Neuronal stem cell (in vitro differentiated cells): ENCODE results near the gene PELO.
"Not testable (repeated sequence)": the region's sequence is repeated elsewhere in the genome, so short reads cannot be mapped to it uniquely, and the experiment has no call there.

ENCODE experiments used
- DNase-seq: peaks from one replicate; pipeline ENCODE4 v3.0.0-alpha.2; 2013; ENCODE audit warnings: low spot score
- H2AFZ ChIP-seq: one replicate; pipeline ENCODE4 v1.6.1; 2013; ENCODE audit warnings: mild to moderate bottlenecking, low read length, inconsistent platforms
- H2AK5ac ChIP-seq: 2 replicates; pipeline ENCODE4 v1.6.1; 2013; ENCODE audit warnings: low read depth, mild to moderate bottlenecking, inconsistent platforms, low read length, moderate library complexity, mixed read lengths
- H2BK120ac ChIP-seq: 2 replicates; pipeline ENCODE4 v1.6.1; 2013; ENCODE audit warnings: low read depth, mild to moderate bottlenecking, inconsistent platforms, low read length, moderate library complexity, mixed read lengths
- H2BK12ac ChIP-seq: one replicate; pipeline ENCODE4 v1.6.1; 2013; ENCODE audit warnings: low read length, inconsistent platforms
- H2BK15ac ChIP-seq: 2 replicates; pipeline ENCODE4 v1.6.1; 2013; ENCODE audit warnings: mild to moderate bottlenecking, low read length, inconsistent platforms, mixed read lengths
- H2BK5ac ChIP-seq: one replicate; pipeline ENCODE4 v1.6.1; 2013; ENCODE audit warnings: inconsistent platforms, mild to moderate bottlenecking, low read length, moderate library complexity
- H3K14ac ChIP-seq: one replicate; pipeline ENCODE4 v1.6.1; 2013; ENCODE audit warnings: low read length, inconsistent platforms
- H3K18ac ChIP-seq: 2 replicates; pipeline ENCODE4 v1.6.1; 2013; ENCODE audit warnings: low read length, inconsistent platforms
- H3K23ac ChIP-seq: 2 replicates; pipeline ENCODE4 v1.6.1; 2013; ENCODE audit warnings: low read depth, mild to moderate bottlenecking, mixed read lengths, low read length, inconsistent platforms; ENCODE audit not compliant: poor library complexity
- H3K27ac ChIP-seq: replicated peaks from 3 replicates; pipeline ENCODE4 v1.5.1; 2013; ENCODE audit warnings: low read length, inconsistent platforms
- H3K27me3 ChIP-seq, 3 experiments: 2 replicates each; pipeline ENCODE4 v1.6.1; 2013; ENCODE audit warnings: low read length in 3 of 3, mild to moderate bottlenecking in 2 of 3, inconsistent platforms in 1 of 3, low read depth in 1 of 3, mixed read lengths in 1 of 3, moderate library complexity in 1 of 3; ENCODE audit not compliant: control insufficient read depth in 3 of 3, insufficient read depth in 3 of 3
- H3K36me3 ChIP-seq, 2 donors: replicated peaks in 1 of 2; 2 replicates each; pipeline ENCODE4 v1.6.1; 2013; ENCODE audit warnings: low read length in 2 of 2; ENCODE audit not compliant: control insufficient read depth in 2 of 2, insufficient read depth in 2 of 2
- H3K4ac ChIP-seq: 2 replicates; pipeline ENCODE4 v1.6.1; 2013; ENCODE audit warnings: inconsistent platforms, mild to moderate bottlenecking, low read length, moderate library complexity
- H3K4me1 ChIP-seq, 2 donors: 1 replicate in 1 of 2; 2 replicates in 1 of 2; pipeline ENCODE4 v1.6.1; 2013; ENCODE audit warnings: low read length in 2 of 2, low read depth in 1 of 2; ENCODE audit not compliant: control insufficient read depth in 2 of 2, insufficient read depth in 1 of 2
- H3K4me2 ChIP-seq: one replicate; pipeline ENCODE4 v1.6.1; 2013; ENCODE audit warnings: mild to moderate bottlenecking, low read length, inconsistent platforms; ENCODE audit not compliant: insufficient read depth, poor library complexity, severe bottlenecking
- H3K4me3 ChIP-seq, 2 donors: 2 replicates each; pipeline ENCODE4 v1.5.1; 2013; ENCODE audit warnings: low read length in 2 of 2, mild to moderate bottlenecking in 2 of 2, inconsistent platforms in 1 of 2, moderate library complexity in 1 of 2
- H3K79me1 ChIP-seq: one replicate; pipeline ENCODE4 v1.6.1; 2013; ENCODE audit warnings: low read depth, mild to moderate bottlenecking, inconsistent platforms, low read length, moderate library complexity
- H3K9ac ChIP-seq: one replicate; pipeline ENCODE4 v1.6.1; 2013; ENCODE audit warnings: mild to moderate bottlenecking, low read depth, low read length, inconsistent platforms; ENCODE audit not compliant: poor library complexity
- H3K9me3 ChIP-seq, 2 donors: replicated peaks in 1 of 2; 2 replicates each; pipeline versions ENCODE3 to v1.6.1; 2013; ENCODE audit warnings: low read length in 2 of 2, mild to moderate bottlenecking in 2 of 2, inconsistent platforms in 1 of 2, low read depth in 1 of 2, mixed read lengths in 1 of 2, moderate library complexity in 1 of 2; ENCODE audit not compliant: control insufficient read depth in 2 of 2, insufficient read depth in 1 of 2
- H4K8ac ChIP-seq: one replicate; pipeline ENCODE4 v1.6.1; 2013; ENCODE audit warnings: low read depth, mild to moderate bottlenecking, inconsistent platforms, low read length, moderate library complexity
- H4K91ac ChIP-seq: one replicate; pipeline ENCODE4 v1.6.1; 2013; ENCODE audit warnings: low read length, low read depth, mild to moderate bottlenecking, inconsistent platforms; ENCODE audit not compliant: poor library complexity
- WGBS, 2 donors: extraction: QIAGEN DNeasy Blood & Tissue Kit; methylation state at CpG; one replicate each; pipeline ENCODE4 v1.1.7; 2013; ENCODE audit warnings: missing lambda C conversion rate in 2 of 2, mixed read lengths in 1 of 2; ENCODE audit not compliant: insufficient read length in 2 of 2, insufficient replicate concordance in 1 of 2; ENCODE audit errors: extremely low coverage in 2 of 2; 5-methylcytosine and 5-hydroxymethylcytosine counted together

Gene PELO

DNA sequence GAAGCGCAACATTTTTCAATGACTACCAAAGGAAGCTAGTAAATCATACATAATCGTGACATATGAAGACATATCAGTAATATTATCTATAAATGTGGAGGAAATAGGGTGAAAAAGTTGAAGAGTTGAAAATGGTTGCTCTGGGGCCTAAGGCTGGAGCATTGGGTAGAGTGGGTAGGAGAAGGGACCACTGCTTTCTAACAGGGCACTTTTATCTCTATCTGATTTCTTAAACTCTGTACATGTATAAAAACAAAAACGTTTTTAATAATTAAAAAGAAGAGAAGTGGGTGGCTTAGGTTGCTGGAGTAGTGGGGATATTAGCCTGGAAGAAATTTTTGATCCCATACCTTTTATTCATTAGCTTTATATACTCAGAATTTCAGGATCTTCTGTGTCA is 44.2 kb upstream of the PELO start:
- Histone ChIP-seq H2BK120ac (no peak overlapping the region), H3K14ac (no peak overlapping the region), H3K9me3 (no peaks in the 10 kb centered on the region), H3K4me2 (no peak overlapping the region), H2BK15ac (no peak overlapping the region), H3K4me3 (no peak overlapping the region), H3K79me1 (no peaks in the 10 kb centered on the region), H2AK5ac (no peak overlapping the region), H3K27ac (no peak overlapping the region), H2AFZ (no peak overlapping the region), H3K4ac (no peak overlapping the region), H3K23ac (no peak overlapping the region), H3K4me1 (no peaks in the 10 kb centered on the region), H4K8ac (no peak overlapping the region), H3K18ac (no peak overlapping the region), H3K36me3 (no peaks in the 10 kb centered on the region), H2BK12ac (no peak overlapping the region), H2BK5ac (no peak overlapping the region), H4K91ac (no peak overlapping the region), H3K27me3 (no peaks in the 10 kb centered on the region), H3K9ac (no peak overlapping the region)
- no peak for DNase-seq
- WGBS, 2 donors = no CpG with 5 or more reads among the region's 3 CpGs

DNA sequence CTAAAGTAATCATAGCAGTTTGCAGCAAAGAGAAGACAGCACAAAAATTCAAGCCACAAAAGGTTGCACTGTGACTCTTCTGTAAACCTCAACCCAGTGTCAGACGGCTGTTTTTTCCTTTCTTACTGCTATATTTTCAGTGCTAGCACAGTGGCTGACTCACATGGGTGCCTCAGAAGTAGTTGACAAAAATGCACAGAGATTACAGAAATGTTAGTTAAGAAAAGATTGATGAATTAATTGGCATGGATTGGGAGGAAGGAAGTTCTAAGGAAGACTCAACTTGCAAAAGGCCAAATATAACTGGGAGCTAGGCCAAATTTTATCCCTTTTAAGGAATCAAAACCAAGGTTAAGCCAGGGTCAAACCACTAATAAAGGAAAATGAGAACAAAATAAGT is 43.7 kb upstream of the PELO start:
- no peak overlapping the region for H3K14ac ChIP-seq
- no peak overlapping the region for H3K4me2 ChIP-seq
- H3K36me3 ChIP-seq = no peaks in the 10 kb centered on the region
- no peaks in the 10 kb centered on the region for H3K27me3 ChIP-seq
- H4K8ac ChIP-seq = no peak overlapping the region
- no peaks in the 10 kb centered on the region for H3K4me1 ChIP-seq
- H2BK12ac ChIP-seq = no peak overlapping the region
- H2BK120ac ChIP-seq = no peak overlapping the region
- H3K27ac ChIP-seq = no peak overlapping the region
- H2BK5ac ChIP-seq = no peak overlapping the region
- H3K23ac ChIP-seq = no peak overlapping the region
- no peak overlapping the region for H3K18ac ChIP-seq
- no peak overlapping the region for H4K91ac ChIP-seq
- no peak overlapping the region for H3K4ac ChIP-seq
- H3K9ac ChIP-seq = no peak overlapping the region
- H2AK5ac ChIP-seq = no peak overlapping the region
- no peaks in the 10 kb centered on the region for H3K79me1 ChIP-seq
- H2BK15ac ChIP-seq = no peak overlapping the region
- H3K9me3 ChIP-seq = no peaks in the 10 kb centered on the region
- no peak overlapping the region for H2AFZ ChIP-seq
- no peak for DNase-seq
- no CpG with 5 or more reads among the region's 1 CpG for WGBS, 2 donors
- H3K4me3 ChIP-seq = no peak overlapping the region

DNA sequence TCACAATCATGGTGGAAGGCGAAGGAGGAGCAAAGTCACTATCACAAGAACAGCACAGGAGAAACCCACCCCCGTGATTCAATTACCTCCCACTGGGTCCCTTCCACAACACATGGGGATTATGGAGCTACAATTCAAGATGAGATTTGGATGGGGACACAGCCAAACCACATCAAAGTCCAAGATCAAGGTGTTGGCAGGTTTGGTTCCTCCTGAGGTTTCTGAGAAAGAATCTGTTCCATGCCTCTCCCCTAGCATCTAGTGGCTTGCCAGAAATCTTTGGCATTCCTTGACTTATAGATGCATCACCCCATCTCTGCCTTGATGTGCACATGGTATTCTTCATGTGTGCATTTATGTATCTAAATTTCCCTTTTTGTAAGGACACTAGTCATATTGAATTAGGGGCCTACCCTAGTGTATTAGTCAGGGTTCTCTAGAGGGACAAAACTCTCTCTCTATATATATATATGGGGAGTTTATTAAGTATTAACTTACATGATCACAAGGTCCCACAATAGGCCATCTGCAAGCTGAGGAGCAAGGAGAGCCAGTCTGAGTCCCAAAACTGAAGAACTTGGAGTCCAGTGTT is 42.8 kb upstream of the PELO start:
- not testable (repeated sequence) for H2BK120ac ChIP-seq, H3K9me3 ChIP-seq, H3K4me1 ChIP-seq, H3K27ac ChIP-seq, DNase-seq, H2AFZ ChIP-seq, H3K9ac ChIP-seq, H4K8ac ChIP-seq, H3K4me3 ChIP-seq, H3K79me1 ChIP-seq, H3K4ac ChIP-seq, H2BK12ac ChIP-seq, H3K14ac ChIP-seq, H3K23ac ChIP-seq, H3K4me2 ChIP-seq, H2AK5ac ChIP-seq, H2BK5ac ChIP-seq, H3K18ac ChIP-seq, H3K27me3 ChIP-seq, H4K91ac ChIP-seq, H3K36me3 ChIP-seq, H2BK15ac ChIP-seq
- WGBS, 2 donors = no CpG with 5 or more reads among the region's 2 CpGs

DNA sequence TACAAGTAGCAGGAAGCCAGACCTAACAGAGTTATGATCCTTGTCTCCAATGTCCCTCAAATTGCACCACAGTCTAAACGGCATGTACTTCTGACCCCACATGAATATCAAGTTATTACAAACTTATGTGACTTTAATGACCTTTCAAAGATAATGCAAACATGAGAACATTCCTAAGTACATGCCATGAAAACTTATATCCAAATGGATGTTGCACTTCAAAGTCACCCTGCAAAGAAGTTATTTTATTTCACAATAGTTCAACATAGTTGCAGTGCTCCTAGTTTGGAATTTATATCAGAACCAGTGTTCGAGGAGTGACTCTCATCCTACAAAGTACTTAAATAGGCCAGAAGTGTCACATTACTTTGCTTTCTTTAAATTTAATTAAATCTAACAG is 41.2 kb upstream of the PELO start:
- no peak overlapping the region for H3K27ac ChIP-seq
- WGBS, 2 donors = no CpG with 5 or more reads among the region's 2 CpGs

More for the DNA sequence above, 41.2 kb upstream of the PELO start:
- no peak overlapping the region for H2AK5ac ChIP-seq
- H3K4me1 ChIP-seq = no peaks in the 10 kb centered on the region
- no peaks in the 10 kb centered on the region for H3K36me3 ChIP-seq
- DNase-seq = no peak
- no peak overlapping the region for H3K4ac ChIP-seq
- H3K9me3 ChIP-seq = no peaks in the 10 kb centered on the region
- no peak overlapping the region for H3K4me2 ChIP-seq
- H2BK5ac ChIP-seq = no peak overlapping the region
- H3K23ac ChIP-seq = no peak overlapping the region
- no peaks in the 10 kb centered on the region for H3K79me1 ChIP-seq
- no peak overlapping the region for H3K4me3 ChIP-seq
- no peak overlapping the region for H2BK12ac ChIP-seq
- H2BK15ac ChIP-seq = no peak overlapping the region
- H3K18ac ChIP-seq = no peak overlapping the region
- H4K8ac ChIP-seq = no peak overlapping the region
- H3K14ac ChIP-seq = no peak overlapping the region
- H3K27me3 ChIP-seq = no peaks in the 10 kb centered on the region
- H4K91ac ChIP-seq = no peak overlapping the region
- no peak overlapping the region for H3K9ac ChIP-seq
- H2BK120ac ChIP-seq = no peak overlapping the region
- H2AFZ ChIP-seq = no peak overlapping the region
